Neural cell (in vitro differentiated cells): ENCODE results near the gene FBXW8.

Source experiments
- CTCF ChIP-seq: fragments of 450-650 bp; IDR thresholded peaks from 2 replicates; pipeline ENCODE4 v1.5.1; 2014; ENCODE audit warnings: antibody characterized with exemption, mild to moderate bottlenecking, moderate library complexity; ENCODE audit not compliant: poor library complexity, severe bottlenecking
- EZH2 ChIP-seq: fragments of 200-600, 300-800 bp; shearing (Covaris generic), sonication (generic); IDR thresholded peaks from 2 replicates; pipeline ENCODE4 v1.6.1; 2014; ENCODE audit warnings: antibody characterized with exemption, low read length, borderline replicate concordance, mild to moderate bottlenecking; ENCODE audit not compliant: insufficient read depth, poor library complexity, severe bottlenecking
- POLR2AphosphoS5 ChIP-seq: IDR thresholded peaks from 2 replicates; pipeline ENCODE4 v1.6.1; 2012
- REST ChIP-seq: IDR thresholded peaks from 2 replicates; pipeline ENCODE4 v1.6.1; 2012; ENCODE audit warnings: borderline replicate concordance

- TF ChIP-seq CTCF (no peak), EZH2 (no peak), REST (no peak), POLR2AphosphoS5 (no peak)
These were observed 23.5 kb upstream of the FBXW8 start for GRCh38 chr12:116887244-116887643.
